Activated naive CD8-positive, alpha-beta T cell (primary cell): Measurements from ENCODE around the gene HOXB7.
A peak's percentile ranks its signal among the peaks of the same experiment; 100 is the strongest.

ENCODE experiments used
- H3K27ac Mint-ChIP-seq: one replicate; pipeline ENCODE4 v1.8.0; 2021; ENCODE audit warnings: mixed read lengths
- H3K27me3 Mint-ChIP-seq: one replicate; pipeline ENCODE4 v1.8.0; 2021; ENCODE audit warnings: mixed read lengths
- H3K36me3 Mint-ChIP-seq: one replicate; pipeline ENCODE4 v1.8.0; 2021; ENCODE audit warnings: mixed read lengths
- H3K4me1 Mint-ChIP-seq: one replicate; pipeline ENCODE4 v1.8.0; 2021; ENCODE audit warnings: low read depth, mixed read lengths
- H3K4me3 Mint-ChIP-seq: one replicate; pipeline ENCODE4 v1.8.0; 2021; ENCODE audit warnings: mild to moderate bottlenecking, mixed read lengths
- H3K9me3 Mint-ChIP-seq: one replicate; pipeline ENCODE4 v1.8.0; 2021; ENCODE audit warnings: low read depth, mixed read lengths

HOXB7 gene

GRCh38 chr17:48611681-48612455 is 1.1 kb upstream of the HOXB7 start:
- Mint-ChIP-seq H3K27me3 (peaks cover 40% of the 10 kb centered on the region), H3K36me3 (no peaks in the 10 kb centered on the region), H3K4me1 (peaks cover 37% of the 10 kb centered on the region), H3K4me3 (peak overlapping the region; percentile 98), H3K9me3 (no peaks in the 10 kb centered on the region), H3K27ac (no peak overlapping the region)

DNA sequence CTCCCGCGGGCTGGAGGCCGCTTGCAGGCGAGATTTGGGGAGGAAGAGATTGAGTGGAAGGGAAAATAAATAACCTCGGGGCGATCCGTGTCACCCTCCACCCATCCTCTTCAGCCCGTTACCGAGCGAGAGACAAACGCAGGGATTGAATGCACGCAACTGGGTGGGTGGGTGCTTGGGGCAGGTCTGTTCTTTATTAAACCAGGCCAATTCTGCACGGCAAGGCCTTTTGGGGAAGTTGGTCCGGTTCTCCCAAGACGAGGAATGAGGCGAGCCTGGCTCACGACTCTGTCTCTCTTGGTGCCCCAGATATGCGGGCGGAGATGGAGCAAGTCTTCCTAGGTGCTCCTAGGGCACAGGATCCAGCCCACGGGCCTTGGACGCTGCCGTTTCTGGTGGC is 396 bp upstream of the HOXB7 start:
- H3K4me3 Mint-ChIP-seq, result peak overlapping the region; percentile 98
- H3K36me3 Mint-ChIP-seq, result no peaks in the 10 kb centered on the region
- H3K27ac Mint-ChIP-seq, result no peak overlapping the region
- H3K4me1 Mint-ChIP-seq, result peaks cover 34% of the 10 kb centered on the region
- no peaks in the 10 kb centered on the region for H3K9me3 Mint-ChIP-seq
- H3K27me3 Mint-ChIP-seq, result peaks cover 42% of the 10 kb centered on the region

DNA sequence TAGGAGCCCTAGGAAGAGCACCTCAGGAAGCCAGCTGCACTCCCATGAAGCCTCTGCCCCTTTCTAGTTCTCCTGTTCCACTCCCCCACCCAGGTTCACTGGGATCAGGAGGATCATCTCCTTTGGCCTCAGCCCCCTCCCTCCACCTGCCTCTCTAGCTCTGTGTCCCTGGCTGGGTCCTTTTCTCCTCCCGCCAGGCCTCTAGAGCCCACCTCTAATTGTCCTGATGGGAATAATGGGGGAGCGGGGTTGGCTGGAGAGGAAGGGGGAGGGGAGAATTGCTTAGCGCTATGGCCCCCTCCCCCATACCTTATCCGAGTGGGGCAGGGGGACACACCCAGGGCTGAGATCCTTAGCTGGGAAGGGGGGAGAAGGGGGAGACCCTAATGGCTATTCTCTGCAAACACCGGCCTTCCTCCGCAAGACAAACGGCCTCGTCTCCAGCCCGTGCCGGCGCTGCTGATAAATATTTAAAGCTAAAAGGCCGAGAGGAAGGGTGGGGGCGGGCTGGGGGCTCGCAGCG is 997 bp downstream of the HOXB7 start:
- H3K4me3 Mint-ChIP-seq, result peak overlapping the region; percentile 70
- H3K27ac Mint-ChIP-seq, result no peak overlapping the region
- H3K4me1 Mint-ChIP-seq, result peaks cover 27% of the 10 kb centered on the region
- H3K9me3 Mint-ChIP-seq, result no peaks in the 10 kb centered on the region
- peaks cover 32% of the 10 kb centered on the region for H3K27me3 Mint-ChIP-seq
- H3K36me3 Mint-ChIP-seq, result no peaks in the 10 kb centered on the region

- Mint-ChIP-seq H3K9me3 (no peaks in the 10 kb centered on the region), H3K4me1 (peaks cover 24% of the 10 kb centered on the region), H3K27me3 (peaks cover 38% of the 10 kb centered on the region), H3K36me3 (no peaks in the 10 kb centered on the region), H3K27ac (no peak overlapping the region), H3K4me3 (peak overlapping the region; percentile 60)
Measured at GRCh38 chr17:48609033-48609432, 1.8 kb downstream of the HOXB7 start.

DNA sequence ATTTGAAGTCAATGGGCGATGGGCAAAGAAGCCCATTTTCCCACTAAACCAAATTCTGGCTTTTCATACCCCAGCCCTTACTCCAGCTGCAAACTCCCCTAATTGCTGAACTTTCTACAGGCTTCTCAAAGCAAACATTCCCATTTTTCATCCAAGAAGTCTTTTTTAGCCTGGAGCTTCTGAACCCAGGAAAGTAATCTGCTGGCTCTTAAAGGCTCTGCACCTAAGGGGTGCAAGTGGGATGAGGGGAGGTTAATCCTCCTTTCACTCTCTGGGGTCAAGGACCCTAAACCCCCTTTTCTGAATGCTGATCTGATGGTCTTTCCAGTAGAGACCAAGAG is 2.4 kb downstream of the HOXB7 start:
- Mint-ChIP-seq H3K36me3 (no peaks in the 10 kb centered on the region), H3K9me3 (no peaks in the 10 kb centered on the region), H3K4me1 (peaks cover 19% of the 10 kb centered on the region), H3K27ac (no peak overlapping the region), H3K4me3 (no peak overlapping the region), H3K27me3 (peaks cover 35% of the 10 kb centered on the region)

DNA sequence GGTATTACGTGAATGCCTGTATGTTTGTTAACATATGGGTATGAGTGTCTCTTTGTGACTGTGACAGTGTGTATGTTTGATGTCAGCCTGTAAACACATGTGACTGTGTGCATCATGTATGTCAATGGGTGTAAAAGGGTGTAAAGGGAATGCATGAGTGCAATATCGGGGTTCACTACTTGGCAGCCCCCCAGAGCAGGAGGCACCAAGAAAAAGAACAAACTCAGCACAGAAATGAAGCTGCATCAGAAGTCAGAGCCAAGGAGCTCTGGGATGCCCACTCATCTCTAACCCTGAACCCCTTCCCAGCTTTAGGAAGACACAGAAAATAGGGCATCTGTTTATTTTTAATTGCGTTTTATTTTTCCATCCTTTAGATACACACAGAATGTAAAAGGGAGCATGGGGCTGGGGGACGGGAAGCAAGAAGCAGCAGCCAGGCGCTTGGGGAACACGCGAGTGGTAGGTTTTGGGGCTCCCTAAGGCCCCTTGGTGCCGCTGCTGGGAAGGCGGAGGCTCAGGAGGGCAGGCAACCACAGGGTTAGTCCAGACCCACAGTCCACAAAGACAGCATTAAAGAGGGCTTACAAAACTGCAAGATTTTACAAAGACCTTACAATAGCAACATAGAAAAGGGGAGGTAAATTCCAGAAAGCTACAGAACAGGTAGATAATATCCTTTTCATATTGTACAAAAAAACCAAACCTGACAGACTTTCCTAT is 3.8 kb downstream of the HOXB7 start:
- Mint-ChIP-seq H3K27me3 (peaks cover 40% of the 10 kb centered on the region), H3K27ac (no peak overlapping the region), H3K36me3 (no peaks in the 10 kb centered on the region), H3K9me3 (no peaks in the 10 kb centered on the region), H3K4me3 (no peak overlapping the region), H3K4me1 (peaks cover 10% of the 10 kb centered on the region)

DNA sequence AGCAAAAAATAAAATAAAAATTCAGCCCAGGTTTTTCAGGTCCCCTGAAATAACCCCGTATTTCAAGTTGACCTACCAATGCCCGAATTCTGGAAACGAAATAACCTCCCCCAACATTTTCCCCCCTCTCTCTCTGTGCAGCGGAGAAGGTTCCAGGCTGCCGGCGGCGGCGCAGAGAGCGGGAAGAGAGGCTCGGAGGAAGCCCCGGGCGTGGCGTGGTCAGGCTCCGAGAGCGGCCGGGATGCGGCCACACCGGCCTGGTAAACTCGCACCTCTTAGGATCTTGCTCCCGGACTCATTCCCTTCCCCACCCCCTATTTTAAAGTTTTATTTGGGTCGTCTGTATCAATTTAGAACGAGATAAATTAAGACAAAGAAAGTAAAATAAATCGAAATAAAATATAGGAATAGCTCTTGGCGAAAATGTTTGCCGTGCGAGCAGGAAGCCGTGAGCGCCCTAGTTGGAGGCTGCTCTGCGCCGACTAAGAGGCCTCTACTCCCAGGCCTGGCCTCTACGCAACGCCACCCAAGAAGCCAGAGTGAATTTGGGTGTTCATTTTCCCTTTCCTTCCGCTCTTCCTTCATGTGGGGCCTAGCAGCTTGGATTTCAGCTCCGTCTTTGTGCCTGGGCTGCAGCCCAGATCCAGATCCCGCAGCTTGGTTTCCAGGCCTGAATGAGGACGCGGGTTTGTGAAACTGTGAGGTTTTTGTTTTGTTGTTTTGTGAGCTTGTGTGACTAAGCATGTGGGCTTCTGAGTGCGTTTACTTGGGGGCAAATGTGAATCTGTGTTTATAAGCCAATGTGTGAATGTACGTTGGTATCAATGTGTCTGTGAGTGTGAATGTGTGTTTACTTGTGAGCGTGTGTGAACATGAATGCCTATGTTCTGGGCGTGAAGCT is 4.6 kb downstream of the HOXB7 start:
- Mint-ChIP-seq H3K27me3 (peaks cover 37% of the 10 kb centered on the region), H3K4me3 (no peak overlapping the region), H3K4me1 (peaks cover 5% of the 10 kb centered on the region), H3K36me3 (no peaks in the 10 kb centered on the region), H3K9me3 (no peaks in the 10 kb centered on the region), H3K27ac (no peak overlapping the region)

- Mint-ChIP-seq H3K27me3 (peaks cover 38% of the 10 kb centered on the region), H3K4me3 (no peak overlapping the region), H3K9me3 (no peaks in the 10 kb centered on the region), H3K36me3 (no peaks in the 10 kb centered on the region), H3K4me1 (no peaks in the 10 kb centered on the region), H3K27ac (no peak overlapping the region)
Measured at GRCh38 chr17:48605409-48605919, 5.4 kb downstream of the HOXB7 start.

DNA sequence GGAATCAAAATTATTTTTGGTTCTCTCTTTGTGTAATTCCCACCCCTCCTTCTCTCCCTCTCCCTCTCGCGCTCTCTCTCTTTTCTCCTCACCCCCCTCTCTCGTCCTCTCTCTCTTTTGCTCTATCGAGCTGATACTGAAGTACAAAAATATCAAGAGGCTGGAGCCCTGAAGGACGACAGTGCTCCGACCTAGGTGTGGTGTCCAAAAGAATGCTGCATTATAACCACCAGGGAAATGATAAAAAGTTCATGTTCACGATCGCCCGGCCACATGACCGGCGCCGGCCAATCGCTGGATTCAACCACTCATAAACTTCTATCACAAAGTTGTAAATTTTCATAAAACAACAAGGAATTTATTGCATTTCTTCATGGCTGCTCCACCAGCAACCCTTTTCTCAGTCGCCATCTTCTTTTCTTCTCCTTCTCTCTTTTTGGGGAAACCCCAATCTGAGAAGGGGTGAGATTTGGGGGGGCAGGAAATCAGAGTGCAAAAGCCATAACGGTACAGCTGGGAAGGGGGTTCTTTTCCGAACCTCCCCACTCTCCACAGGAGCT is 6.0 kb downstream of the HOXB7 start, which contains the start of gene HOXB6:
TSS of gene HOXB6 (minus strand) at position 217 of the 560 bp plus-strand sequence. CDS start 6,836 bp downstream, outside the sequence.
- Mint-ChIP-seq H3K27ac (no peak within 1 kb of the TSS), H3K9me3 (no peaks in the 10 kb centered on the region), H3K4me1 (no peaks in the 10 kb centered on the region), H3K27me3 (peaks cover 44% of the 10 kb centered on the region), H3K4me3 (no peak within 1 kb of the TSS), H3K36me3 (no peaks in the 10 kb centered on the region)

DNA sequence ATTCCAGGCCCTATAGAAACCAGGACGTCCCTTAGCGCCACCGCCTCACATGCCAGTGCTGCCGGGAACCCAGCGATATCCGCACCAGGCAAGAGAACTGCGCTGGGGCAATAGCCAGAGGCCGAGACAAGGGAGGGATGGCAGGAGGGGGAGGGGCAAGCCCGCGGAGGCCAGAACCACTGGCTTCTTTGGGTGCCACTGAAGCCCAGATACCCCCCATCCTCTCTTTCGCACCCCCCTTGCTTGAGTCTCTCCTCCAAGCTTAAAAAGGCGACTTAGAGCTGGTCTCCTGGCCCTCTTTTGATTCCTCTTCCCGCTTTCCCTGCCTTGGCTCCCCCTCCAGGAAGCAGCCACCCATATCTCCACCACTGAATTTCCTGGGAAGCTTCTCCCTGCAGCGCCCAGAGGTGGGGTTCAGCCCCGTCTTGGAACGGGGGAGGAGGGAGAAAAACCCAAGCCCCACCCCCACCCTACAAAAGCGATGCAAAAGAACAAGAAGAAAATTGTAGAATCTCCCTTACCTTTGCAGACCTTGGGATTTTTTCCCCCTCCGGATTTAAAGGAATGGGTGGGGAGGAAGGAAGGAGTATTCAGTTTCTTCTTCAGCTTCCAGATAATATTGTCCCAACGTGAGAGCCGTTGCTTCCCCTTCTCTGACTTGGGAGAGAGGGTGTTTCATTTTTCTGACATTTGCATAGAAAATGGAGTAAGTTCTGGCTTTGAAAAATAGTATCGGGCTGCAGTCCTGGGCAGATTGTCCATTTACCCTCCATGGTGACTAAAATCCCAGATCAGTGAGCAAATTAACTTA is 6.7 kb downstream of the HOXB7 start:
- peaks cover 49% of the 10 kb centered on the region for H3K27me3 Mint-ChIP-seq
- H3K4me3 Mint-ChIP-seq, result no peak overlapping the region
- H3K9me3 Mint-ChIP-seq, result no peaks in the 10 kb centered on the region
- H3K4me1 Mint-ChIP-seq, result no peaks in the 10 kb centered on the region
- H3K36me3 Mint-ChIP-seq, result no peaks in the 10 kb centered on the region
- no peak overlapping the region for H3K27ac Mint-ChIP-seq

GRCh38 chr17:48601539-48602425 is 9.0 kb downstream of the HOXB7 start:
- Mint-ChIP-seq H3K27ac (no peak overlapping the region), H3K4me3 (no peak overlapping the region), H3K9me3 (no peaks in the 10 kb centered on the region), H3K4me1 (peaks cover 19% of the 10 kb centered on the region), H3K36me3 (no peaks in the 10 kb centered on the region), H3K27me3 (peaks cover 56% of the 10 kb centered on the region)

- H3K4me3 Mint-ChIP-seq, result no peak overlapping the region
- no peak overlapping the region for H3K27ac Mint-ChIP-seq
Measured at GRCh38 chr17:48601207-48601538, 9.6 kb downstream of the HOXB7 start.

More at GRCh38 chr17:48601207-48601538, 9.6 kb downstream of the HOXB7 start:
- Mint-ChIP-seq H3K27me3 (peaks cover 58% of the 10 kb centered on the region), H3K4me1 (peaks cover 26% of the 10 kb centered on the region), H3K36me3 (no peaks in the 10 kb centered on the region), H3K9me3 (no peaks in the 10 kb centered on the region)
